Choroid plexus epithelial cell (primary cell): ENCODE measurements around the gene POFUT1.
"Not testable (repeated sequence)": the region's sequence is repeated elsewhere in the genome, so short reads cannot be mapped to it uniquely, and the experiment has no call there.

Experiments used
- DNase-seq: peaks from one replicate; pipeline ENCODE4 v3.0.0-alpha.2; 2010; ENCODE audit warnings: low read depth
- H3K4me3 ChIP-seq: 2 replicates; pipeline ENCODE4 v1.5.1; 2011; ENCODE audit warnings: low read depth, mild to moderate bottlenecking, control low read depth, low read length, moderate library complexity
- TF ChIP-seq, protein P1 (sequence below): conservative IDR thresholded peaks from 2 replicates; pipeline ENCODE4 v1.5.1; 2011; ENCODE audit warnings: low read depth, mild to moderate bottlenecking, control low read depth, inconsistent platforms, low read length, moderate library complexity

Gene POFUT1

DNA sequence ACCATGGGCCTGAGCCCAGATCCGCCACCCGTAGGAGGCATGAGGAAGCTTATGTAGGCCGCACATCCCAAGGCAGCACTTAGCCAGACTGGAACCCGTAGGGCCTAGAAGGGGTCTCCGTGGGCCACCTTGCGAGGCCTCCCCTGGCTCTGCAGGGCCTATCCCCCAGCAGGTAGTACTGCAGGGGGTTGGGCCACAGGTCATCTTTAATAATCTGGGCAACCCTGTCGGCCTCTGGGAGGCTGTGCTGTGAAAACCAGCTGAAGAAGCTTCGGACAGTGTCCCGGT is 18.6 kb upstream of the POFUT1 start:
- DNase-seq: no peak

DNA sequence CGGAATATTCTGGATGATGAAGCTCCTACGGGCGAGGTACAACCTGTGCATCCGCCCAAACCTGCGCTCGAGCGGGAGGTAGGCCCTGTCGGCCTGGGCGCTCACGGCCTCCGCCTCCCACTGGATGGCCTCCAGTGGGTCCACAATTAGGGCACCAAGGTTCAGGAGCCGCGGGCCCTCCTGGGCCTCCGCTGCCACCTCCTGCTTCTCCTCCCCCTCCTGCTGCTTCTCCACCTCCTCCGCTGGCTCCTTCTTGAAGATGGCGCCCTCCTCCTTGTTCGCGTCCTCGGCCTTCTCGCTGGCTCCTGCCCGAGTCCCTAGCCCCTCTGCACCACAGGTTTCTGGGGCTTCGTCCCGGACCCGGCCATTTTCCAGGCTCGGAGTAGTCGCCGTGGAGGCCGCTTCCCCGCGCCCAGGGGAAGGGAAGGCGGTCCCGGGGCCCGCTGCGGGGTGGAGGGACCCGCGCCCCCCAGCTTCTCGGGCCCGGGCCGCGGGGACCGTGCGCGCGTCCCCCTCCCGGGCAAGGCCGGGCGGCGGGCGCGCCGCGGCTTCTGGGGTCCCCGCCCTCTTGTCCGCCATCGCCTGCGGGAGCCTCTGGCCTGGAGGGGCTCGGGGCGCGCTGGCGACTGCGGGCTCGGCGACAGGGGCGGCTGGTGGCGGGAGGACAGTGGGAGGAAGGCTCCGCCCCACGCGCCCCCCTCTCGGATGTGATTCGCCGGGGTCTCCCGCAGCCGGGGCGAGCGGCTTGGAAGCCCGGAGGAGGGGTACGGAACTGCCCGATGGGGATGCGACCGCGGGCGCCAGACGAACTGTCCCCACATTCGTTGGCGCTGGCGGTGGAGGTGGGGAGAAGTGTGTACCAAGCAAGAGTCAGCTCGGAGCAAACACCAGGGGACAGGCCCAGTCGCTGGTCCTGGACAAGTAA is 17.7 kb upstream of the POFUT1 start:
- peak overlapping the region; percentile 68 for H3K4me3 ChIP-seq
- TF ChIP-seq, protein P1, sequence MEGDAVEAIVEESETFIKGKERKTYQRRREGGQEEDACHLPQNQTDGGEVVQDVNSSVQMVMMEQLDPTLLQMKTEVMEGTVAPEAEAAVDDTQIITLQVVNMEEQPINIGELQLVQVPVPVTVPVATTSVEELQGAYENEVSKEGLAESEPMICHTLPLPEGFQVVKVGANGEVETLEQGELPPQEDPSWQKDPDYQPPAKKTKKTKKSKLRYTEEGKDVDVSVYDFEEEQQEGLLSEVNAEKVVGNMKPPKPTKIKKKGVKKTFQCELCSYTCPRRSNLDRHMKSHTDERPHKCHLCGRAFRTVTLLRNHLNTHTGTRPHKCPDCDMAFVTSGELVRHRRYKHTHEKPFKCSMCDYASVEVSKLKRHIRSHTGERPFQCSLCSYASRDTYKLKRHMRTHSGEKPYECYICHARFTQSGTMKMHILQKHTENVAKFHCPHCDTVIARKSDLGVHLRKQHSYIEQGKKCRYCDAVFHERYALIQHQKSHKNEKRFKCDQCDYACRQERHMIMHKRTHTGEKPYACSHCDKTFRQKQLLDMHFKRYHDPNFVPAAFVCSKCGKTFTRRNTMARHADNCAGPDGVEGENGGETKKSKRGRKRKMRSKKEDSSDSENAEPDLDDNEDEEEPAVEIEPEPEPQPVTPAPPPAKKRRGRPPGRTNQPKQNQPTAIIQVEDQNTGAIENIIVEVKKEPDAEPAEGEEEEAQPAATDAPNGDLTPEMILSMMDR: no peak
- peak; percentile 40 for DNase-seq

More for the DNA sequence above, 18.6 kb upstream of the POFUT1 start:
- TF ChIP-seq, protein P1: no peak
- H3K4me3 ChIP-seq: no peak overlapping the region

DNA sequence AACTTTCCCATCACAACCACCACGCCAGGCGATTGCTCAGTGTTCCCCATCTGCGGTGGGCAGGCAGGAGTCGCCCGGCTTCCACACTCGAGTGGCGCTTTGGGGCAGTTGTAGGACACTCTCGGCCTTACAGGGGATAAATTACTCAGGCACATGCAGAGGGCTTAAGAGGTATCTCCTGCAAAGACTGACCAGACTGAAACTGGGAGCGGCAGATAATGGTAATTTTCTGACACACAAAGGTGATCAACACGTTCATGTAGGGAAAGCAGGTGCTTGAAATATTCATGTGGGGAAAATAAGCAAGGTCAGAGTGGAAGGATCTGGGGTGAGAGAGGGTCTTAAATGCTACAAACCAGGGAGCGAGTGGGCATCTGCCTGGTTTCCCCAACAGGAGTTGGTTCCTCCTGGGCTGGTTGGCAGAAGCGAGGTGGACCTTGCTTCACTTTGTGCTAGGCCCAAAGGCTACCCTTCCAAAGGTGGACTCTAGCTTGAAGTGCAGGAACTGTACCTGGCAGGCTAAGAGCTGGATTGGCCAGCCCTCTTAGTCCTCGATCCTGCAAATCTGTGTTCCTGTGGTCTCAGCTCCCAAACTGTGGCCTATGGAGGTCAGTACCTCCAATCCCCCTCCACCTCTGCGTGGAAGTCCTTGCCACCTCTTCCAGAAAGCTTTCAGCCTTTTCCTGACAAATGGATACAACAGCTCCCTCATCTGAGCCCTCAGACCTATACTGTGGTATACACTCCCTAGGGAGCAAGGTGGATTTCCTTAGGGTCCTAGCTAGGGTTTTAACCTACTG is 16.9 kb upstream of the POFUT1 start:
- DNase-seq: peak; percentile 23
- H3K4me3 ChIP-seq: peak overlapping the region; percentile 68
- TF ChIP-seq, protein P1: no peak

DNA sequence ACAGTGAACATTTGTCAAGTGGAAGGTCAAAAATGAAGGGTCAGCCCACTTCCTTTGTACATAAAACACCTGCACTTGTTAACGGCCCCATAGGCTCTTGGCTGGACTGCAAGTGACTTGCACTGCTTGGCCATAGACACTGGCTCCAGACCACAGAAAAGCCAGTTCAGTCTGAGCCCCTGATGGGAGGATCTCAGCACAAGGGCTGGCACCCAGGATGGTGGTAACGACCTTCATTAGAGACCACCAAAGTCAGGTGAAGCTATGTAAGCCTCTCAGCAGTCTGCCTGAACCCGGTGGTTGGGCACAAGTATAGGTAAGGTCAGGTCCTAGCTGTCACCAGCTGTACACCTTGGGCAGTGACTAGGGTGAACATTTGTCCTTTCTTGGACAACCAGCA is 16.3 kb upstream of the POFUT1 start:
- no peak overlapping the region for H3K4me3 ChIP-seq
- TF ChIP-seq, protein P1: no peak

DNA sequence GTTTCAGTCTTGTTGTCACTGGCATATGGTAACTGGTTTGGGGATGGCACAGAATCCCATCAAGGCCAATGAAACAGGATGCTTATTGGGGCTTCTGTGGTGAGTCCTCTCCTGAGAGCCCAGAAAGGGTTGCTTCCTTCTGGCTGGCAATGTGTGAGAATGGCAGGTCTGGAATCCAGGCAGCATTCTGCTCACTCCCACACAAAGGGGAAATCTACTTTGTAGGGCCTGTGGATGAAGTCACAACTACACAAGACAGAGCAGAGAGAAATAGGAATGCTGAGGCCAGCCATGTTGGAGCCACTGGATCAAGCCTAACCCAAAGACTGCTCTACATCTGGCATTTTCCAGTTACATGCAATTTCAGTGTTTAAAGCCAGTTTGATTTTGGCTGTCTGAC is 15.8 kb upstream of the POFUT1 start:
- DNase-seq: peak; percentile 28
- TF ChIP-seq, protein P1: no peak
- H3K4me3 ChIP-seq: no peak overlapping the region

More for the DNA sequence above, 16.3 kb upstream of the POFUT1 start:
- DNase-seq: no peak

DNA sequence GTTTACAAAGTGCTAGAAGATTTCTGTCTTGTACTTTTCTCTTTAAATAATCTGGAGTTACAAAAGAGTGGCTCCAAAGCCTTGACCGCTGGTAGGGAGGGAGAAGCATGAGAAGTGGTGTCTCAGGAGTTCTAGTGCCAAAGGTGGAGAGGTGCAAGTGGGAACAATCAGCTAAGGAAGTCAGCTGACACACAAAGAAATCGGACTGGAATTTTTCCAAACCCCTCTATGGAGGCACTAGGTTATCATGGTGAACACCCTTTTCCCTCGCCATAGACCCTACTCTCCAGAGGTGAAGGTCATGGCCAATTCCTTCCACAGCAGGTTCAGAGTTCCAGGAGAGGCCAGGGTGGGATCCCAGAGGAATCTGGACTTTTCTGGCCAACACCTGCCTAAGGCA is 15.0 kb upstream of the POFUT1 start:
- TF ChIP-seq, protein P1: no peak
- H3K4me3 ChIP-seq: no peak overlapping the region
- DNase-seq: no peak

DNA sequence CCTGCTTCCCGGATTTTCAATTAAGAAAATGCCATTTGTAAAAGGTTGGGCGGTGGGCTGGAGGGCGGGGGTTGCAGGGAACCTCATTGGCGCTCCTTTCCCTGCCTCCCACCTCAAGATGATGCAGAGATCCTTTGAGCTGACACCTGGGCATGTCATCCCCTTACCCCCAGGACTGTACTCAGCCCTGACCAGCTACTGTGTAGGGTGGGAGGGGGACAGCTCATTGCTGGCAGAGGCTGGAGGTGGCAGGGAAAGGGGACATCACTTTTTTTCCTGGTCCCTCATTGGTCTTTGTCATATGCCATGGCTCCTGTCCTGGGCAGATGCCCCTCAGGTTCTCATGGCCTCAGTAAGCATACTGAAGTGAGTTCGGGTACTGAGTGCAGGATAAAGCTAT is 14.3 kb upstream of the POFUT1 start:
- not testable (repeated sequence) for H3K4me3 ChIP-seq, DNase-seq
